ENCODE data around the gene DPP4. TPM values are rescaled to one million over a fixed set of nuclear protein-coding genes. Genes with fewer than 3 reads are reported as not detected.

Gene DPP4
- total RNA-seq, 1 donor from 2014 or later = 94.4 TPM

DNA sequence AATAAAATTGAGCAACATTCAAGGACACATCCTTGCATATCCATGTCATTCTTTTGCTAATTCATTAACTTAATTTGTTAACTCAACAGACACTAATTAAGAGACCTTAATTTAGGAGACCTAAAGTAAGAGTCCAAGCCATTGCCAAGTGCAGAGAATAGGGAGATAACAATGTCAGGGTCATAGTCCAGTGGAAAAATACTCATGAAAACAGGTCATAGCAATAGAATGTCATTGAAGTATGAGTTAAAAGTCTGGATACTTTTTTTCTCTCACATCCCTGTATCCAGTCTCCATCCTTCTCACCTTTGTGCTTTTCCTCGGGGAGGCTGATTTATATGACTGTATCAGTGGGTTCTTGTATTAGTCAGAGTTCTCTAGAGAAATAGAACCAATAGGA lies 26.6 kb upstream of the DPP4 start:
- Mint-ChIP-seq H3K27me3 (ENCODE audit: insufficient read depth) (peaks cover 4% of the 10 kb centered on the region), H3K9me3 (no peaks in the 10 kb centered on the region)

DNA sequence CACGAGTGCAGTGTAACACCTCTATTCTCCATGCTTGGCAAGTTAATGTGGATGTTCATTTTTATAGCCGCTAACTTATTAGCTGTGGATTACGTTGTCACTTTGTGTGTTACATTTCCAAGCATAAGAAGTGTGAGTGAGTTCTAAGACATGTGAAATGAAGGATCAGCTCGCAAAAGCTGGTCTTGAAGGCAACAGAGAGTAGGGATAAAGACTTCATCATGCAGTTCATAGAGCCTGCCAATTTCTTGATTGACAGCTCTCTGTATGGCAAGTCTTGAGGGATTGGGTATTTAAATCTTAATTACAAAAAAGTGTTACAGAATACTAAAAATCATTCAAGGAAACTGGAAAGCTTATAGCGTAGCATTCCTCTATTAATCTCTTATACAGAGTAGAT lies 25.8 kb upstream of the DPP4 start:
- intact Hi-C loops (cut with micrococcal nuclease) = no loop called here
- Mint-ChIP-seq H3K27ac (no peak overlapping the region), H3K36me3 (ENCODE audit: low read depth) (peaks cover 2% of the 10 kb centered on the region), H3K9me3 (no peaks in the 10 kb centered on the region), H3K4me1 (ENCODE audit: low read depth) (peaks cover 6% of the 10 kb centered on the region), H3K4me3 (no peak overlapping the region), H3K27me3 (ENCODE audit: insufficient read depth) (peaks cover 4% of the 10 kb centered on the region)
- DNase-seq (ENCODE audit: low spot score) = no peak

More for the DNA sequence above, 26.6 kb upstream of the DPP4 start:
- H3K4me3 Mint-ChIP-seq = no peak overlapping the region
- H3K4me1 Mint-ChIP-seq (ENCODE audit: low read depth) = peaks cover 6% of the 10 kb centered on the region
- H3K27ac Mint-ChIP-seq = no peak overlapping the region
- H3K36me3 Mint-ChIP-seq (ENCODE audit: low read depth) = peaks cover 2% of the 10 kb centered on the region
- intact Hi-C loops (cut with micrococcal nuclease) = no loop called here
- no peak for DNase-seq (ENCODE audit: low spot score)

DNA sequence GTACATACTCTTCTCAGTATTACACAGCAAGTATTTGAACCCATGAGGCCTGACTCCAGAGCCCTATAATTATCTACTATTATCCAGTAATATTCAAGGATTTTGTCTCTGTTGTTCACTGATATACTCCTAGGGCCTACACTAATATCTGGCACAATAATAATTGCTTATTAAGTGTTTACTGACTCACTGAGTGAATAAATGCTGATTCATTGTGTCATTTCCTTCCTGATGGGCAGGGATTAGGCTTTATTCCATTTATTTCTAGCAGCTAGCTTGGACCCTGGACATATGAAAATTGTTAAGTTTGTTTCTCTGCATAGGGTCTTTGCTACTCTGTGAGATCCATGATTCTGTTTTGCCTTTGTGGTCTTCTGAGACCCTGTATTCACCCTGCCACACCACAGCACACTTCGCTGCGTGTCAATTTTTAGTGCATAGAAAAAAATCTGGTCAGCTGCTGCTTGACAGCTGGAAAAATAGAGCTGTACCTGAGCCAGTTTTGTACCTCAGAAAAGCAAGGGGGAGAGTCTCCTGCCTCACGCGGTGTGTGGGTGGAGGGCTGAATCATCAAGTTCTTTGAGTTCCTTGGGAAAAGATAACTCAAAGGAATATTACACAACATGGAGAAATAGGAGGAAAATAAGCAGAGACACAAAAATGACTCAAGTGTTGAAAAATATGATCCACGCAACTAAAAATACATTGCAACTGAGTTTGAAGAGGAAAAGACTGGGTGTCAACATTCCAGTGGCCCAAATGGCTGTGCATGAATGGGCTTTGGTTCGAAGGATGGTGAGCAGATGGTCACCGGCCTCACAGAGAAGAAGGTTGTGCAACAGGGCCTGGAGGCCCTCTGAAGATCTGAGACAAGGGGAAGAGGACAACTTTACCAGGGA lies 18.9 kb upstream of the DPP4 start:
- Mint-ChIP-seq H3K36me3 (ENCODE audit: low read depth) (peaks cover 3% of the 10 kb centered on the region), H3K27me3 (ENCODE audit: insufficient read depth) (no peaks in the 10 kb centered on the region), H3K27ac (no peak overlapping the region), H3K9me3 (no peaks in the 10 kb centered on the region), H3K4me3 (no peak overlapping the region), H3K4me1 (ENCODE audit: low read depth) (peaks cover 22% of the 10 kb centered on the region)
- DNase-seq (ENCODE audit: low spot score) = no peak
- intact Hi-C loops (cut with micrococcal nuclease) = no loop called here

DNA sequence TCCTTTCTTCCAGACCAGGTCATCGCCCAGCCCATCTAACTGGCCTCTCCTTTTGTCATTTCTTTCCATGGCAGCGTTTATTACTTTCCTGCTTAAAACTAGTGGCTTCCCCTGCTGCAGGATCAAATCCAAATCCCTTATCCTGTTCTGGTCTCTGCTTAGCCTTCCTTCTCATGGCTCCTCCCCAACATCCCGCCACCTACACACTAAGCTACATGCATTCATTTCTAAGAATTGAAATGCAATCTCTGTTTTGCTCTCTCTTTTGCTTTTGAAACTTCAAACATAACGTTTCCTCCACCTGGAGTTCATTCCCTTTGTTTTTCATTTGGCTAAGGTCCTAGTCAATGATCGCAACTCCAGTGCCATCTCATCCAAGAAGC lies 18.0 kb upstream of the DPP4 start:
- H3K27me3 Mint-ChIP-seq (ENCODE audit: insufficient read depth) = no peaks in the 10 kb centered on the region
- H3K9me3 Mint-ChIP-seq = no peaks in the 10 kb centered on the region
- intact Hi-C loops (cut with micrococcal nuclease) = no loop called here
- DNase-seq (ENCODE audit: low spot score) = no peak
- peaks cover 22% of the 10 kb centered on the region for H3K4me1 Mint-ChIP-seq (ENCODE audit: low read depth)
- peaks cover 3% of the 10 kb centered on the region for H3K36me3 Mint-ChIP-seq (ENCODE audit: low read depth)
- H3K4me3 Mint-ChIP-seq = no peak overlapping the region
- no peak overlapping the region for H3K27ac Mint-ChIP-seq

DNA sequence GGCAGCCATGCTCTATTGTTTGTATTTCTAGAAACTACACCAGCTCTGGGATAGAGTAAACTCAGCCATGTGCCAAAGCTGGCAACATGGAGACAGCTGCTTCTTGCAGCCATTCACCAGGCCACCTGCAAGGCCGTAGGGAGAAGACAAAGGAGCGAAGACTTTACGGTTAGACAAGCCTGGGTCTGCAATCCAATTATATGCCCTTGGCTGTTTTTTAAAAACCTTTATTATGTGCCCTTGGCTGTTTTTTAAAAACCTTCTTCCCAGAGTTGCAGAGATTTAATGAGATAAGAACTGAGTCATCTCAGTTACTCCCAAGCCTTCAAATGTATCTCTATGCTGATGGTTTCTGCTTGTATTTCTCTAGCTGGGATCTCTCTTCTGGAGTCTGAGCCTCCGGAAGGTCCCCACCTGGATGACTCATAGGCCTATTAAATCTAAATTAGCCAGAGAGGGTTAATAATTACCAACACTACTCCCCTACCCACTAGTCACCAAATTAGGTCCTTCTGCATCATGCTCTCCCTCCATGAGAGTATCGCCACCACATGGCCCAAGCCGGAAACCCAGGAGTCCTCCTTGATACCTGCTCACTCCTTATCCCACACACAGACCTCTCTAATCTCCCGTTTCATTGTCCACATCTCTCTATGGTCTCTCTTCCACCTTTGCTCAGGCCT lies 17.5 kb upstream of the DPP4 start:
- Mint-ChIP-seq H3K27me3 (ENCODE audit: insufficient read depth) (no peaks in the 10 kb centered on the region), H3K36me3 (ENCODE audit: low read depth) (peaks cover 3% of the 10 kb centered on the region), H3K4me1 (ENCODE audit: low read depth) (peaks cover 24% of the 10 kb centered on the region), H3K9me3 (no peaks in the 10 kb centered on the region), H3K27ac (no peak overlapping the region), H3K4me3 (no peak overlapping the region)
- intact Hi-C loops (cut with micrococcal nuclease) = no loop called here
- DNase-seq (ENCODE audit: low spot score) = no peak

DNA sequence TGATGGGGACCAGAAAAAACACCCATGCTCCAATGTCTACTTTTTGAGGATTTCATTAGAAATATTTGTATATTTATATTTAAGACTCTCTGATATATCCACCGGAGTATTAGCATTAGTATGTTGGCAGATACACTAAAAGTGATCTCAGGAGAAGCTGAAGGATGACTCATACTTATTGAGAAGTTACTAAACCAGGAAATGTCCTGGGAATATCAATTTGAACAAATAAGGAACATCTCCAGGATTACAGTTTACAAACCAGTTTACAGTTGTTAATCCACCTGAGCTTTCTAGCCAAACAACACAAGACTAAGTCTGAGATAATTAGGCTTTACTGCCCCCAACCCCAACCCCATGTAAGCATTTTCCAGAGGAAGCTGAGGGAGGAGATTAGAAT lies 16.1 kb upstream of the DPP4 start:
- Mint-ChIP-seq H3K4me3 (no peak overlapping the region), H3K27ac (no peak overlapping the region), H3K27me3 (ENCODE audit: insufficient read depth) (no peaks in the 10 kb centered on the region), H3K36me3 (ENCODE audit: low read depth) (peaks cover 3% of the 10 kb centered on the region), H3K9me3 (no peaks in the 10 kb centered on the region), H3K4me1 (ENCODE audit: low read depth) (peaks cover 27% of the 10 kb centered on the region)
- no peak for DNase-seq (ENCODE audit: low spot score)
- intact Hi-C loops (cut with micrococcal nuclease) = no loop called here

DNA sequence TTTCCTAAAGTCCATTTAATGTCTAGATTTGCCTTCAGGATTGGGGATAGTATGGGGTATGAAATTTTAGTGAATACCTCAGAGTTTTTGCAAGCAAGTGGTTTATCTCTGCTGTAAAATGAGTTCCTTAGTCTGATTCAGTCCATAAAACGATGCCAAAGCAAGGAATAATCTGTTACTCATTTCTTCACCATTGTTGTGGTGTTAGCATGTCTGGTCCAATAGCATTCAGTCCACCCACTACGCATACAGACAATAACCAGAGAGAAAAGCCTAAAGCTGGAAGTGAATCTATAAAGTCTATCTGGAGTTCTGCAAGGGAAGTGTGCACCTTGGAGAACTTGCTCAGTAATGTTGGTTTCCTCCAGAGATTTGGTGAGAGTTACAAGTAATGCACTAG lies 12.9 kb upstream of the DPP4 start:
- DNase-seq (ENCODE audit: low spot score) = no peak
- intact Hi-C loops (cut with micrococcal nuclease) = no loop called here
- Mint-ChIP-seq H3K36me3 (ENCODE audit: low read depth) (peaks cover 5% of the 10 kb centered on the region), H3K9me3 (peaks cover 5% of the 10 kb centered on the region), H3K4me3 (no peak overlapping the region), H3K27ac (no peak overlapping the region), H3K4me1 (ENCODE audit: low read depth) (peaks cover 13% of the 10 kb centered on the region), H3K27me3 (ENCODE audit: insufficient read depth) (peaks cover 2% of the 10 kb centered on the region)

DNA sequence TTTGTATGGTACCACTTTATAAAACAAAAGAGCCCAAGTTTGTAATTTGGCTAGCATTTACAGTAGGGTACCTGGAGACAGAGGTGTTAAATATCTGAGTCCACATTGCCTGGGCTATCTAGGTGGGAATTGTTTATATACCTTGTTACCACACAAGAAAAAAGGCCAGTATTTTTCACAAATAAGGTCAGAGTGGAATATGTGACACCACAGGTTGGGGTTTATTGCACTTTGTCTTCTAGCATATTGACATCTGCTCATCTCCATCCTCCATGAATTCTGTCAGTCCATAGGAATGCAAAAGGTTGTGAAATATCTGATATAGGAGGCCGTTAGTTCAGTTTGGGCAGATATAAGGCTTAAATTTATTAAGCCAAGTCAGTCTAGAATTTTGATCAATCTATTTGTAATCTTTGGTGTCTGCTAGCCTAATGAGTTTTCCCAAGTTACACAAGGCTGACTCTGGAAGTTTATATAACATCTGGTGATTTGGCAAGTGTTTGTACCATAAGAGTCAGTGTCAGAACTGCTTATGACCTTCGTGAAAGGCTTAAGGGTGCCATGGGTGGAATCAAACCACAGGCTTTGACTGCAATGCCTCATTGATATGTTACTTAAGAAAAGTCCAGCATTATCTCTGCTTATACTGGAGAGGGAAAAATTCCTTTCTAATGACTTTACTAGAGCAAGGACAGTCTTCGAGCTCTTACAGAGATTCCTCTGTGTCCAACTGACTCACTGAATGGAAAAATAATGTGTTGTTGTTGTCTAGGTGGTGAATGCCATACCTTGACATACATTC lies 11.3 kb upstream of the DPP4 start:
- H3K9me3 Mint-ChIP-seq = peaks cover 5% of the 10 kb centered on the region

DNA sequence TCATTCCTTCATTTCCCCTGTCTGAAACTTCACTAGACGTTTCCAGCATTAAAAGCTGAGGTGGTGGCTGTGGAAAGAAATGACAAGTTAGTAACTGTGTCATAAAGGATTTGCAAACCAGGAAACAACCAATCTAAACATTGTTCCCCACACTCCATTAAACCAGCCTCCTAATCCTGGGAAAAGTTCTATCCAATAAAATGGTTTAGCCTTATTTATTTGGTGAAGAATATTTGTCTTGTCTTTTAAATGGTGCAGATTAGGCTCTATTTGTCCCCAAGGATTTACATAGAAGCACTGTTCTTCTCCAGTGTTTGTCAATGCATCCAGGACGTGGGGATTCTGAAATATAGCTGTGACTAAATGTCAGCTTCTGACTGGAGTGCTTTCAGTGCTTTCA lies 10.5 kb upstream of the DPP4 start:
- no peak overlapping the region for H3K4me3 Mint-ChIP-seq
- H3K27me3 Mint-ChIP-seq (ENCODE audit: insufficient read depth) = peaks cover 2% of the 10 kb centered on the region
- H3K36me3 Mint-ChIP-seq (ENCODE audit: low read depth) = peaks cover 9% of the 10 kb centered on the region
- H3K9me3 Mint-ChIP-seq = peaks cover 12% of the 10 kb centered on the region
- no peak for DNase-seq (ENCODE audit: low spot score)
- no peak overlapping the region for H3K27ac Mint-ChIP-seq
- intact Hi-C loops (cut with micrococcal nuclease) = no loop called here
- peaks cover 5% of the 10 kb centered on the region for H3K4me1 Mint-ChIP-seq (ENCODE audit: low read depth)

More for the DNA sequence above, 11.3 kb upstream of the DPP4 start:
- Mint-ChIP-seq H3K27me3 (ENCODE audit: insufficient read depth) (peaks cover 2% of the 10 kb centered on the region), H3K4me3 (no peak overlapping the region), H3K27ac (no peak overlapping the region), H3K4me1 (ENCODE audit: low read depth) (peaks cover 5% of the 10 kb centered on the region), H3K36me3 (ENCODE audit: low read depth) (peaks cover 5% of the 10 kb centered on the region)
- no peak for DNase-seq (ENCODE audit: low spot score)
- intact Hi-C loops (cut with micrococcal nuclease) = no loop called here

DNA sequence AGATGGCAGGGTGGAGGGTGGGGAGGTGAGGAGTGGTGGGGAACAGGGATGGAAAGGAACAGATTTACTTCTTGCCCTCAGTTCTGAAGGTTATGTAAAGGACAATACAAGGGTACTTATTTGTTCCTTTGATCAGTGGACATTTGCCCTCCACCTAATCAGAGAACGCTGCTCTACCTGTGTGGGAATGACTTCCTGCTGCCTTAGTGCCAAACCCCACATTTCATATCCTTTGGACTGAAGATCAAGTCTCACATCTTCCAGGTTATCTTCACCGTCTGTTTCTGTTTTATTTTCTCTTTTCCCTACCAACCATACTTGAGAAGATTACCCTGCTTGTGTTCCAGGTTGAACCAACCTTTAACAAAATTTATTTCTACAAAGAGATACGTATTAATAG lies 8.7 kb upstream of the DPP4 start:
- no peak overlapping the region for H3K27ac Mint-ChIP-seq
- no peak overlapping the region for H3K4me3 Mint-ChIP-seq
- peaks cover 5% of the 10 kb centered on the region for H3K4me1 Mint-ChIP-seq (ENCODE audit: low read depth)
- H3K36me3 Mint-ChIP-seq (ENCODE audit: low read depth) = peaks cover 19% of the 10 kb centered on the region
- peaks cover 2% of the 10 kb centered on the region for H3K27me3 Mint-ChIP-seq (ENCODE audit: insufficient read depth)
- intact Hi-C loops (cut with micrococcal nuclease) = no loop called here
- no peak for DNase-seq (ENCODE audit: low spot score)
- H3K9me3 Mint-ChIP-seq = peaks cover 31% of the 10 kb centered on the region

DNA sequence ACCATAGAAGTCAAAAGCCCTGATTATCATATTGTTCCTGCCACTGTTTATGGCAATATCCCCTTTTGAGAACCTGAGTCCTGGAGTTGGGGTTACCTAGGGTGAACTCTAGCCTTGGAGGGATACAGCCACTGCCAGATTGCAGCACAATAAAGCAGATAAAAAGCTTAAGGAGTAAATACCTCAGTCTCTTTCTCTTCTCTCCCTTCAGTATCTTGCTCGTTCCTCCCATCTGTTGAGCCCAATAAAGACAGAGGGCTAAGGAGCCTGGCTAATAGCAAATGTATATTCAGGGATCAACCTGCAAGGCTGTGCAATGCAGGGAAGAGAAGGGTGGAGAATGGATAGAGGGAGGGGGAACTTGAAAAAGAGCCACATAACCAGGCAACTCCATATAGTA lies 8.0 kb upstream of the DPP4 start:
- DNase-seq (ENCODE audit: low spot score) = no peak
- peaks cover 25% of the 10 kb centered on the region for H3K36me3 Mint-ChIP-seq (ENCODE audit: low read depth)
- intact Hi-C loops (cut with micrococcal nuclease) = no loop called here
- H3K27ac Mint-ChIP-seq = no peak overlapping the region
- H3K4me1 Mint-ChIP-seq (ENCODE audit: low read depth) = peaks cover 5% of the 10 kb centered on the region
- peaks cover 2% of the 10 kb centered on the region for H3K27me3 Mint-ChIP-seq (ENCODE audit: insufficient read depth)
- H3K9me3 Mint-ChIP-seq = peaks cover 36% of the 10 kb centered on the region
- H3K4me3 Mint-ChIP-seq = no peak overlapping the region

DNA sequence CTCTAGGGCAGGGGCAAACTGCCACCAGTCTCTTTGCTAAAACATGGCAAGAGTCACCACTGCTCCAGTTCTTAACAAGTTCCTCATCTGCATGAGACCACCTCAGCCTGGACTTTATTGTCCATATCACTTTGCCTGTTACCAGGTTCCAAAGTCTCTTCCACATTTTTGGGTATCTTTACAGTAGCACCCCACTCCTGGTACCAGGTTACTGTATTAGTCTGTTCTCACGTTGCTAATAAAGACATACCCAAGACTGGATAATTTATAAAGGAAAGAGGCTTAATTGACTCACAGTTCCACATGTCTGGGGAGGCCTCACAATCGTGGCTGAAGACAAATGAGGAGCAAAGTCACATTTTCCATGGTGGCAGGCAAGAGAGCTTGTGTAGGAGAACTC lies 5.5 kb upstream of the DPP4 start:
- peaks cover 2% of the 10 kb centered on the region for H3K27me3 Mint-ChIP-seq (ENCODE audit: insufficient read depth)
- no peak for DNase-seq (ENCODE audit: low spot score)
- no peak overlapping the region for H3K27ac Mint-ChIP-seq
- peaks cover 44% of the 10 kb centered on the region for H3K36me3 Mint-ChIP-seq (ENCODE audit: low read depth)
- H3K9me3 Mint-ChIP-seq = peaks cover 42% of the 10 kb centered on the region
- no peak overlapping the region for H3K4me3 Mint-ChIP-seq
- peaks cover 19% of the 10 kb centered on the region for H3K4me1 Mint-ChIP-seq (ENCODE audit: low read depth)
- intact Hi-C loops (cut with micrococcal nuclease) = loop anchor here (10.0 kb wide), 1 partner anchor 945 kb away; no protein-coding TSS in a partner anchor
